ENCODE measurements around the gene ZNF697. TPM values are rescaled to one million over a fixed set of nuclear protein-coding genes. Genes with fewer than 3 reads are reported as not detected.
"Not testable (repeated sequence)": the region's sequence is repeated elsewhere in the genome, so short reads cannot be mapped to it uniquely, and the experiment has no call there.

Gene ZNF697
- total RNA-seq, 1 donor from 2014 or later: 8.3 TPM

DNA sequence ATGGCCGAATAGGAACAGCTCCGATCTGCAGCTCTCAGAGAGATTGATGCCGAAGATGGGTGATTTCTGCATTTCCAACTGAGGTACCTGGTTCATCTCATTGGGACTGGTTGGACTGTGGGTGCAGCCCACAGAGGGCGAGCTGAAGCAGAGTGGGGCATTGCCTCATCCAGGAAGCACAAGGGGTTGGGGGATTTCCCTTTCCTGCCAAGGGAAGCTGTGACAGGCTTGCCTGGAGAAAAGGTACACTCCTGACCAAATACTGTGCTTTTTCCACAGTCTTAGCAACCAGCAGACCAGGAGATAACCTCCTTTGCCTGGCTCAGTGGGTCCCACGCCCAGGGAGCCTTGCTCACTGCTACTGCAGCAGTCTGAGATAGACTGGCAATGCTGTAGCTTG, 74.2 kb downstream of the ZNF697 start:
- no peaks in the 10 kb centered on the region for H3K9me3 ChIP-seq (ENCODE audit: low read depth)
- H3K27ac ChIP-seq: no peak overlapping the region
- Mint-ChIP-seq H3K27me3 (ENCODE audit: insufficient read depth, low read depth) (peaks cover 5% of the 10 kb centered on the region), H3K4me1 (no peaks in the 10 kb centered on the region), H3K36me3 (no peaks in the 10 kb centered on the region), H3K9me3 (peaks cover 4% of the 10 kb centered on the region), H3K27ac (no peak overlapping the region), H3K4me3 (no peak overlapping the region)
- no peaks in the 10 kb centered on the region for H3K4me1 ChIP-seq
- no peak overlapping the region for H3K4me2 ChIP-seq
- H3K9ac ChIP-seq: no peak overlapping the region
- H4K20me1 ChIP-seq (ENCODE audit: low read depth): no peaks in the 10 kb centered on the region
- no peaks in the 10 kb centered on the region for H3F3A ChIP-seq (ENCODE audit: low read depth)
- H3K27me3 ChIP-seq: no peaks in the 10 kb centered on the region
- no peaks in the 10 kb centered on the region for H3K36me3 ChIP-seq
- peak overlapping the region; percentile 32 for H2AFZ ChIP-seq (replicated peaks)
- H3K4me3 ChIP-seq: no peak overlapping the region
- TF ChIP-seq, protein P1, sequence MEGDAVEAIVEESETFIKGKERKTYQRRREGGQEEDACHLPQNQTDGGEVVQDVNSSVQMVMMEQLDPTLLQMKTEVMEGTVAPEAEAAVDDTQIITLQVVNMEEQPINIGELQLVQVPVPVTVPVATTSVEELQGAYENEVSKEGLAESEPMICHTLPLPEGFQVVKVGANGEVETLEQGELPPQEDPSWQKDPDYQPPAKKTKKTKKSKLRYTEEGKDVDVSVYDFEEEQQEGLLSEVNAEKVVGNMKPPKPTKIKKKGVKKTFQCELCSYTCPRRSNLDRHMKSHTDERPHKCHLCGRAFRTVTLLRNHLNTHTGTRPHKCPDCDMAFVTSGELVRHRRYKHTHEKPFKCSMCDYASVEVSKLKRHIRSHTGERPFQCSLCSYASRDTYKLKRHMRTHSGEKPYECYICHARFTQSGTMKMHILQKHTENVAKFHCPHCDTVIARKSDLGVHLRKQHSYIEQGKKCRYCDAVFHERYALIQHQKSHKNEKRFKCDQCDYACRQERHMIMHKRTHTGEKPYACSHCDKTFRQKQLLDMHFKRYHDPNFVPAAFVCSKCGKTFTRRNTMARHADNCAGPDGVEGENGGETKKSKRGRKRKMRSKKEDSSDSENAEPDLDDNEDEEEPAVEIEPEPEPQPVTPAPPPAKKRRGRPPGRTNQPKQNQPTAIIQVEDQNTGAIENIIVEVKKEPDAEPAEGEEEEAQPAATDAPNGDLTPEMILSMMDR (IDR thresholded peaks at IDR 0.05): no peak
- TF ChIP-seq EZH2phosphoT487 (IDR thresholded peaks at IDR 0.05) (no peak), EZH2 (IDR thresholded peaks at IDR 0.05) (no peak)
- no peaks in the 10 kb centered on the region for H3K79me2 ChIP-seq (ENCODE audit: low read depth)
- no peak for DNase-seq (ENCODE audit: low spot score)

DNA sequence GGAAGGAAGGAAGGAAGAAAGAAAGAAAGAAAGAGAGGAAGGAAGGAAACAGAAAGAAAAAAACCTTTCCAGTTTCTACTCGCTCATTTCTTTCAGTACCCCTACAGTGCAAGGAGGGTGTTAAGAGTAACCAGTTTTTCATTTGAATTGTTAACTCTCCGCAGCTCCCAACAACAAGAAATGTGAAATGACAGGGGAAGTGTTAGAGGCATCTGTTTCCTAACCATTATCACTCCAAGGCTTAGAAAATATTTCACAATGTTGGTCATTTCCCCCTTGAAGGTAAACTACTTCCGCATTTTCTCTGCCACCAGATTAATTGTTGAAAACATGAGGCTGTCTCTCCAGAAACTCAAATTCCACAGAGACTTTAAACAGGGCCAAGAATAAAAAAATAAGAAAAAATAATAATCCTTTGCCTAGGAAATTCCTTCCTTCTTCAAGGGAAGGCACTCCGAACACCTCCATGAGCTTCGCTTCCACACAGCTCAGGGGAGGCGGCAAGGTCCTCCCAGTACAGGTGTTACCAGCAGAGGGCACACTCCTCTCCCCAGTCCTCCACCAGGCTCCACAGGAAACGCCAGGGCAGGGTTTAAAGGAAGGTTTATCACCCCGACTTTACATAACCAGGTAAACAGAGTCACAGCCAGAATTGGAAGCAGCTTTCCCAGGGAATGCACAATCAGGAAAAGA, 78.0 kb downstream of the ZNF697 start:
- not testable (repeated sequence) for H3K27ac Mint-ChIP-seq; H3K9me3 ChIP-seq (ENCODE audit: low read depth); H3K79me2 ChIP-seq (ENCODE audit: low read depth); H3K4me1 Mint-ChIP-seq; H3F3A ChIP-seq (ENCODE audit: low read depth); H3K27me3 Mint-ChIP-seq (ENCODE audit: insufficient read depth, low read depth); H3K4me3 ChIP-seq; H3K36me3 ChIP-seq; H2AFZ ChIP-seq (replicated peaks); H4K20me1 ChIP-seq (ENCODE audit: low read depth); H3K36me3 Mint-ChIP-seq; DNase-seq (ENCODE audit: low spot score); H3K4me2 ChIP-seq; H3K4me1 ChIP-seq; H3K27ac ChIP-seq; H3K4me3 Mint-ChIP-seq; H3K27me3 ChIP-seq; H3K9me3 Mint-ChIP-seq; H3K9ac ChIP-seq
- TF ChIP-seq, protein P1 (IDR thresholded peaks at IDR 0.05): peak; percentile 31

Other genes starting within 250 kb of the ZNF697 start
- gene HSD3B2, start 233.1 kb downstream of the ZNF697 start, total RNA-seq (ENCODE audit: low replicate concordance): not detected in 2 replicates
- gene HSD3B1, start 141.1 kb downstream of the ZNF697 start, total RNA-seq (ENCODE audit: low replicate concordance): not detected in 2 replicates
- gene PHGDH, start 63.7 kb upstream of the ZNF697 start, total RNA-seq (ENCODE audit: low replicate concordance): 166 and 204 TPM in 2 replicates
- not detected in 2 replicates for gene HMGCS2, start 120.6 kb upstream of the ZNF697 start, total RNA-seq (ENCODE audit: low replicate concordance)
- not detected in 2 replicates for gene REG4, start 163.2 kb upstream of the ZNF697 start, total RNA-seq (ENCODE audit: low replicate concordance)
- gene ADAM30, start 248.2 kb upstream of the ZNF697 start, total RNA-seq (ENCODE audit: low replicate concordance): not detected in 2 replicates

All from neural progenitor cell (in vitro differentiated cells).